Heart right ventricle (tissue), 16 donors: ENCODE results near the gene TNS3. TPM values are rescaled to one million over a fixed set of nuclear protein-coding genes. Genes with fewer than 3 reads are reported as not detected.
A peak's percentile ranks its signal among the peaks of the same experiment; 100 is the strongest.

ENCODE experiments used
- ATAC-seq, 8 donors: fragments of 200-7000 bp; cut with Tn5 transposase; one replicate each; pipeline ENCODE4 v1.9.1; 2020; ENCODE audit warnings: mild to moderate bottlenecking in 8 of 8, moderate library complexity in 8 of 8, moderate number of reproducible peaks in 1 of 8
- DNase-seq, 2 donors: peaks; one replicate each; pipeline ENCODE4 v3.0.0-alpha.2; 2020
- H3K27ac ChIP-seq, 10 donors: fragments of 200-600 bp; sonication (generic) in 2 of 10; one replicate each; pipeline versions ENCODE4 v1.5.0 to v1.8.0; 2020 to 2022; ENCODE audit warnings: mild to moderate bottlenecking in 3 of 10
- H3K27me3 ChIP-seq, 7 donors: fragments of 200-600 bp; one replicate each; pipeline ENCODE4 v1.8.0; 2021 to 2022; ENCODE audit warnings: mild to moderate bottlenecking in 2 of 7
- H3K36me3 ChIP-seq, 9 donors: fragments of 200-600 bp; sonication (generic) in 1 of 9; one replicate each; pipeline versions ENCODE4 v1.5.0 to v1.8.0; 2020 to 2022; ENCODE audit warnings: mild to moderate bottlenecking in 2 of 9
- H3K4me1 ChIP-seq, 9 donors: fragments of 200-600 bp; sonication (generic) in 1 of 9; one replicate each; pipeline versions ENCODE4 v1.5.0 to v1.8.0; 2020 to 2022; ENCODE audit warnings: mild to moderate bottlenecking in 4 of 9
- H3K4me3 ChIP-seq, 10 donors: fragments of 200-600 bp; sonication (generic) in 2 of 10; one replicate each; pipeline versions ENCODE4 v1.5.0 to v1.8.0; 2020 to 2022; ENCODE audit warnings: mild to moderate bottlenecking in 7 of 10, moderate library complexity in 2 of 10
- H3K9me3 ChIP-seq, 11 donors: fragments of 200-600 bp in 10 of 11; sonication (generic) in 2 of 11; one replicate each; pipeline versions ENCODE4 v1.5.0 to v1.8.0; 2013 to 2022; ENCODE audit warnings: mild to moderate bottlenecking in 2 of 11, control low read depth in 1 of 11, moderate library complexity in 1 of 11
- WGBS, 2 donors: extraction: QIAGEN DNeasy Blood & Tissue Kit; methylation state at CpG; one replicate each; pipeline ENCODE4 v1.1.7; 2013; ENCODE audit warnings: inconsistent platforms in 1 of 2; 5-methylcytosine and 5-hydroxymethylcytosine counted together
- intact Hi-C, 10 donors: fragments of 100-400 bp; cut with DNase I; formaldehyde crosslinking; loops; one replicate each; pipeline versions ENCODE4 v1.11.1 to v1.14.2; 2022
- polyA plus RNA-seq, 2 donors: library from polyadenylated mRNA; stranded (reverse); fragments of 200-250 nt; gene quantifications; one replicate each; pipeline ENCODE4 v1.2.3, GENCODE V29; 2013
- total RNA-seq, 10 donors: library from RNA; stranded (reverse); fragmentation: NEBNext Ultra II Directional in 3 of 10; extraction: Animal tissue kit (Norgen Biotek cat#: 25700) in 3 of 10; gene quantifications; one replicate each; pipeline versions ENCODE4 v1.2.1 to v1.2.4, GENCODE V29; 2021 to 2023
- TF ChIP-seq, protein P1 (sequence below), 9 donors: fragments of 200-600 bp; sonication (generic) in 2 of 9; IDR thresholded peaks; one replicate each; pipeline versions ENCODE4 v1.5.0 to v1.8.0; 2021 to 2022; ENCODE audit warnings: antibody characterized with exemption in 9 of 9, mild to moderate bottlenecking in 5 of 9, moderate library complexity in 1 of 9
- donor health status: Arrhythmogenic right ventricular cardiomyopathy.
- donor health status: ischemic (EF 13 %, LVEDD 7.1; RV severe dilation, severe dysfunction).
- donor health status: healthy with polysubstance abuse.
- donor health status: DM: no; HTN: yes; CAD: no.
- donor health status: DM: no; HTN: no; CAD: no.
- donor health status: ischemic (EF 25% LVEDD 6.9; RV normal size, moderate dysfunction).
- donor health status: ischemic (EF 25% LVEDD 5.7; RV mildly dilated, moderate dysfunction).
- donor health status: healthy.
- donor health status: DM: yes; HTN: yes; CAD: no.
- donor health status: Ischemic cardiomyopathy.
- donor health status: ischemic (EF 35%, LVEDD 5.7; RV mildly dilated, moderate dysfunction).
- donor health status: nonischemic (EF 11% LVEDD 7.7; RV severe dilation, severe dysfunction).
- donor health status: DM: yes; HTN: yes; CAD: no.
- donor health status: PGD.
- donor health status: ischemic (EF 29% LVEDD 5.4; RV normal size, mild dysfunction).
- donor health status: nonischemic (EF 23%, LVEDD 6.1; RV moderate dilation, normal function).

Gene TNS3
- total and polyA plus RNA-seq, 12 donors, result 6.7 to 74.2 (median 34.0) TPM

DNA sequence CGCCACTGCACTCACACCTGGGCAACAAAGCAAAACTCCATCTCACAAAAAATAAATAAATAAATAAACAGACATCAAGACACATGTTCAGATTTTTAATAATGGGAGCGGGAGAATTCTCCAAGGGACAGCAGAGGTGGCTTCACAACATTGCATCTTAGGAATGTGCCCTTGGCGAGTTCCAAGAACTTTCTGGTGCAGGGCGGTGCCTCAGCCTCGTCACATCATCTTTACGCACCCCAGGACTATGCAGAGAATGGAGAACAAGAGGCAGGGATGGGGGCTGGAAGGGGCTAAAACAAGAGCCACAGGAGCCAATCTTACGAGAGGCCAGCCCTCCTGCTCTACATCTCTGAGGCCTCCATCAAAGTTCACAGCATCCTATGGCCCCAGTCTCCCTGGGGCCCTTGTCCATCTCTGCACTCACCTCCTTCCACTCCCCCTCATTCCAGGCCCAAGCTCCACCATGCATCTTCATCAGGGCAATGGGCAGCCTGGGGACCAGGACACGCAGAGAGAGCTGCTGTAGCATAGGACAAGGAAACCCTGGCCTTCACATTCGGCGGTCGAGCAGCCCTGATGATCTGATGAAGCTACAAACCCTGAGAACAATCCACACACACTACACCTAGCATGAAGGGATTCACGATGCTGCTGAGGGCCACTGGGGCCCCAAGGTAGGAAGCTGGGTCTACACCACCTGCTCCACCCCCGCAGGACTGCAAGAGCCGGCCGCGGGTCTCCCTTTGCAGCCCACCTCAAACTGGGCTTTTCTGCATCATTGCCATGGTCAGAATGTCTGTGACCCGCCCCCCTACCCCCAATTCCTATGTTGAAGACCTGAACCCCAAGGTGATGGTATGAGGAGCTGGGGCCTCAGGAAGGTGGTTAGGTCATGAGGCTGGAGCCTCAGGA, 22.3 kb downstream of the TNS3 start:
- WGBS, 2 donors, result 97 to 99% methylated on average over 17 of the region's 17 CpGs
- TF ChIP-seq, protein P1, sequence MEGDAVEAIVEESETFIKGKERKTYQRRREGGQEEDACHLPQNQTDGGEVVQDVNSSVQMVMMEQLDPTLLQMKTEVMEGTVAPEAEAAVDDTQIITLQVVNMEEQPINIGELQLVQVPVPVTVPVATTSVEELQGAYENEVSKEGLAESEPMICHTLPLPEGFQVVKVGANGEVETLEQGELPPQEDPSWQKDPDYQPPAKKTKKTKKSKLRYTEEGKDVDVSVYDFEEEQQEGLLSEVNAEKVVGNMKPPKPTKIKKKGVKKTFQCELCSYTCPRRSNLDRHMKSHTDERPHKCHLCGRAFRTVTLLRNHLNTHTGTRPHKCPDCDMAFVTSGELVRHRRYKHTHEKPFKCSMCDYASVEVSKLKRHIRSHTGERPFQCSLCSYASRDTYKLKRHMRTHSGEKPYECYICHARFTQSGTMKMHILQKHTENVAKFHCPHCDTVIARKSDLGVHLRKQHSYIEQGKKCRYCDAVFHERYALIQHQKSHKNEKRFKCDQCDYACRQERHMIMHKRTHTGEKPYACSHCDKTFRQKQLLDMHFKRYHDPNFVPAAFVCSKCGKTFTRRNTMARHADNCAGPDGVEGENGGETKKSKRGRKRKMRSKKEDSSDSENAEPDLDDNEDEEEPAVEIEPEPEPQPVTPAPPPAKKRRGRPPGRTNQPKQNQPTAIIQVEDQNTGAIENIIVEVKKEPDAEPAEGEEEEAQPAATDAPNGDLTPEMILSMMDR (IDR thresholded peaks at IDR 0.05), result no peak
- DNase-seq, result no peak
- no peak for ATAC-seq
- Histone ChIP-seq H3K36me3 (peaks cover 0 to 6% (median 0%) of the 10 kb centered on the region in 9 donors), H3K27me3 (no peaks in the 10 kb centered on the region), H3K27ac (no peak overlapping the region), H3K9me3 (no peaks in the 10 kb centered on the region), H3K4me3 (no peak overlapping the region), H3K4me1 (peaks cover 0 to 18% (median 7%) of the 10 kb centered on the region in 9 donors)
- intact Hi-C loops, result loop anchor here in 2 of 10 donors (10.0 kb wide), 1 partner anchor 115 kb away; no protein-coding TSS in a partner anchor

DNA sequence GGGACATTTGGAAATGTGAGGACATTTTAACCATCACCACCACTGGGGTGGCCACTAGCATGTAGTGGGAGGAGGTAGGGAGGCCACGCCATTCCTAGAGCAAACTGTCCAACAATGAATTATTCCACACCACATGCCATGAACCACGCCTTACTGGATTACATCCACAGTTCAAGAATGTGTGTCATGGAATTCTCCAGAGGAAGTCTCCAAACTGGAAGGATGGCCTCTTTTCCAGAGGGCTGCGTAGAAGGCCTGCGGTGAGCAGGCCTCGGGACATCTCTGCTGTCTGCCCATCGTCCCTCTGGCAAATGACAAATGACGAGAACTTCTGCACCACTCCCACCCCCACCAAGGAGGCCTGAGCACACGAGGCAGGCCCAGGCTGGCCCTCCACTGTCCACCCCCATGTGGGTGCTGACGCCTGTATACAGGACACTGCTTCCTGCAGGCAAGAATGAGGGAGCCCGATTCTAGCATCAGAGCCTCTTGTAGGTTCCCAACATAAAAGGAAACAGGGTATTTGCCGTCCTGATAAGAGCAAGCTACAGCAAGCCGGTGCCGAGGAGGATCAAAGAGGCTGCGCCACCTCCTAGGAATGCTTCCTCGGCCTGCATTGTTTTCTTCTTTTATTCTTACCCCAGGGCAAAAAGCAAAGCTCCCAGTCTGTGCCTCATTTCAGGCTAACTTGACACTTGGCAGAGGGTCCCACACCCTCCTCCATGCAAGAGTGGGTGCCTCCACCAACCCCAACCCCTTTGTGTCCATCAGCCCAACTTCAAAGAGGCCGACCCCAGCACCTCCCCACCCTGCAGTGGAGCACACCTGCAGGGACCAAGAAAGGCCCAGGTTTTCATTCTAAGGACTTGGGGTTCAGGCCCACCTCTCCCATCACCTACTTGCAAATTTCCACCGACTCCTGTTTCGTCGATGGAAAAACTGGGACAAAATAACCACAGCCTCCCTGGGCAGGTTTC, 23.9 kb downstream of the TNS3 start:
- H3K4me3 ChIP-seq, result no peak overlapping the region
- intact Hi-C loops, result loop anchor here in 1 of 10 donors (10.0 kb wide), 1 partner anchor 113 kb away; no protein-coding TSS in a partner anchor
- H3K27ac ChIP-seq, result no peak overlapping the region
- H3K36me3 ChIP-seq, result peaks cover 0 to under 1% (median 0%) of the 10 kb centered on the region in 9 donors
- WGBS, 2 donors, result 76 to 82% methylated on average over 19 of the region's 19 CpGs
- H3K27me3 ChIP-seq, result no peaks in the 10 kb centered on the region
- DNase-seq (no peak), ATAC-seq (peak in 7 of 8 donors; percentile 38 to 75 (median 67))
- TF ChIP-seq, protein P1 (IDR thresholded peaks at IDR 0.05), result no peak
- peaks cover 0 to 4% (median 0%) of the 10 kb centered on the region in 11 donors for H3K9me3 ChIP-seq
- H3K4me1 ChIP-seq, result peaks cover 0 to 26% (median 7%) of the 10 kb centered on the region in 9 donors

DNA sequence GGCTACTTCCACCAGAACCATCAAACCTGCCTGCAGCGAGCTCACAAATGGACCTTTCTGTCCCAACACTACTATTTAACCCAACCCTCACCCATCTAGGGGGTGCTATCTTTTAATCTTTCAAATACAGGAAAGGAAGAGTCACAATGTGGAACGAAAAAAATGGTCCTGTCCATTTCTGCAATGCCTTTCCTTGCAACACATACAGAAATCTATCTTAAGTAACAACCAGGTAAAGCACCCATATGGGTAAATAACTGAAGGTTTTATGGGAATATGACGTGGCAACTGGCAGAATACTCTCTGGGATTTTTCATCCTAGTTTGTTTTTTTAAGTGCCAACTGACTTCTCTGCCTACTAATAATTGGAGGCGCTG, 24.6 kb downstream of the TNS3 start:
- no peaks in the 10 kb centered on the region for H3K36me3 ChIP-seq
- H3K27me3 ChIP-seq, result no peaks in the 10 kb centered on the region
- WGBS, 2 donors, result 91% methylated on average over 4 of the region's 4 CpGs
- TF ChIP-seq, protein P1 (IDR thresholded peaks at IDR 0.05), result no peak
- intact Hi-C loops, result loop anchor here in 1 of 10 donors (10.0 kb wide), 1 partner anchor 113 kb away; no protein-coding TSS in a partner anchor
- H3K9me3 ChIP-seq, result peaks cover 0 to 7% (median 0%) of the 10 kb centered on the region in 11 donors
- H3K4me1 ChIP-seq, result peaks cover 0 to 33% (median 9%) of the 10 kb centered on the region in 9 donors
- DNase-seq (no peak), ATAC-seq (no peak)
- no peak overlapping the region for H3K4me3 ChIP-seq
- no peak overlapping the region for H3K27ac ChIP-seq
